Dedifferentiated amniotic fluid mesenchymal stem cell (primary cell): ENCODE data around the gene CDH10.

Experiments used
- DNase-seq: peaks from one replicate; pipeline ENCODE4 v3.0.0-alpha.2; 2016; ENCODE audit errors: extremely low spot score

Gene CDH10

DNA sequence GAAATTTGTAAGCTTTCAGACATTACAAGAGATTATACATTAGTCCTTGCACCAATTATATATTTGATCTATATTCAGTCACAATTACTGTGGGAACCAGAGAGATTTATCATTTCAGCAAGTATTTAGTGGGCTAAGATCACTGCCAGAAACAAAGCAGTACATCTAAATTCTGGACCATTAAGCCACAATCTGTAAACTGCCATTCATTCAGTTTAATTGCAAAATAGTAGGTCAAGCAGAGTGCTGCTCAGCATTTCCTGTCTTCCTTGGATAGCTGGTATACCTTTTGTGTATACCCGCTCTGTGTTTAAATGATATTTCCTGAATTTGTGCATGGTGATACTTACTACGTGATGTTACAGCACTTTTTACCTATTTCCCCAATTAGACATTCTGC, 42.6 kb downstream of the CDH10 start:
- no peak for DNase-seq

DNA sequence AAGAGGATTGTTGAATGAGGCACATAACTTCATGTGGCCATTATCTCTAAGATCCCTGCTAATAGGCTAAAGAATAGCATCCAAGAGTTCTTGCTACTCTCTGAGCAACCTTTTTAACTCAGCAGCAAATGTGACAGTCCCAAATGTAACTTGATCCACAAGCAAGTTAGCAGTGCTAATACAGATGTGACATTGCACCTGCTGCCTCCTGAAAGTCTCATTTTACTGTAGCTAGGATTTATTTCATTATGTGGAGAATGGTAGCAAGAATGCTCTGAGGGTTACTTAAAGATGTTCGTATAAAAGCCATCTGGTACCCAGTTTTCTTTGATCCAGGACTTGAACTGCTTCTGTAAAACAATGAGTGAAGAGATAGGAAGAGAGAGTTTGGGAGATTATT, 45.8 kb downstream of the CDH10 start:
- DNase-seq: no peak

DNA sequence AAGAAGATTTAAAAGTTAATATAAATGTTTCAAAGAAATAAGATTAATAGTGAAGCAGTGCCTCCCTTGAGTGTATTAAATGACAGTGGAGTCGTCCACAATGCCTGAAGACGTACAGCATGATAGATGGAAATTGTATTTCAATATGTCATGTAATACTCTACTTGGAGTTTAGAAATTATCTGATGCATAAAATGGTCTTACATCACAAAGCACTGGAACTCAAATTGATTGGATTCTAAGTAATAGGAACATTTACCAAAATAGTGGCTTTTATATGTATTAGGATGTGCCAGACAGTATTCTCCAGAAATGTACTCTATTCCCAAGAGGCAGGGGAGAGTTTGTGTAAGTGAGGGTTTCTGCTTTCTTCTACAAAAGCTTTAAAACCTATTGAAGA, 49.4 kb downstream of the CDH10 start:
- no peak for DNase-seq

DNA sequence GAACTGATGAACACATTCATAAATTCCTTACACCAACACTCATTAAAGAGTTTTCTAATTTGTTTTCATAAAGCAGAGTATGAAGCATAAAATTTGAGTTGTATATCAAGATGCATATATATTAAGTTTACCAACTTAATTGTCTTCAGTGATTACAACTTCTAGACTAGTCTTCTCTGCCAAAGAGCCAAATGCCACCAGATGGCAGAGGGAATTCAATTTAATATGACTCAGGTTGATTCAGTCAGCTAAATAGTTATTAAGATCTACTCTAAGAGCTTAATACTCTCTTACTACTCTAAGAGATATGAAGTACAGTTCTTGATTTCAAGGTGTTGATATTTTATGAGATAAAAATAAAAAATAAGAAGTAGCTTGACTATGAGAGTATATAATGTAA, 53.4 kb downstream of the CDH10 start:
- DNase-seq: no peak

DNA sequence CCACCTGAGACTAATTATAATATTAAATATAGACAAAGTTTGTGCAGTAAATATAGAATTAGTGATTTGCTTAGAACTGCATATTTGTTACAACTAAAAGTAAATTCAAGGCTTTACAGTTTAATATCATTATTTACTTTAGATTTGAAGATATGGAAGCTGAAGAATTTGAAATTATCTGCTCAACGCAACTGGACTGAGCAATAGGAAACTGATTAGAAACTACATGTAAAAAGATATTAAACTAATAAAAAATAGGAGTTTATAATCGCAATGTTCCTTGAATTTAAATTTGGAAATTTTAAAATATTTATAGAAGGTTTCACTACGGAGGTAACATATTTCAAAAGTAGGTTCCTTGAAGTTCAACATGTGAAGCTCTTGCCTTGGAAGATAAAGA, 55.2 kb downstream of the CDH10 start:
- DNase-seq: no peak

DNA sequence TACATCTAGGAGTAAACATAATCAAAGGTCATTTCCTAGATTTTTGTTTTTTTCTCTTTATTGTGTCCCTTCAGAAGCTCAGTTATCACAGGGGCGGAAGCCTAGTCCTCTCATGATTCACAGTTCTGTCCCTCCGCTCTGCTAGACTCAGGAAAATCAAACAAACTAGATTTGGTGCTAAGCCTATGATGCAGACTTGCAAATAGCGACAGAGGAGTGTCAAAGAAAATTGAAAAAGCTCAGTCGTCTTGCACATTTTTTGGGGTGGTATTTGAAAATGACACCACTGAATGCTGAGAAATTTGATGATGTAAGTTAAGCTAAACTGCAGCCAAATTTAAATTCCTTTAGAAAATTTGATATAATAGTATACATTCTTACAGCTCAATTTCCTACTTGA, 59.0 kb downstream of the CDH10 start:
- DNase-seq: no peak

DNA sequence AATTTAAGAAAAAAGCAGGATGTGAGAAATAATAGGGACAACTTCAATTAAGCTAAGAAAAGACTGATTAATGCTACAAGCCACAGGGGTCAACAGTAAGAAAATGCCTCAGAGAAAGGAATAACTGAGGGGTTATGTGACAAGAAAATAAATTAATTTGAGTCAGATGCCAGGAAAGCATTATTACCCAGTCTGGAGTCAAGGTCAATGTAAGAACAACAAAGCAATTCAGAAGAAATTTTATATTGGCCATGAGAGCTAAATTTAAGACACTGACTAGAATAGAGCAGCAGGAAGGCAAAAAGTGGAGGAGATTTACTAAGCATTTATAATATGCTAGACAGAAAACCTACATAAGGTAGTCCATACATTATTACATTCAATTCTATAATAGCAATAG, 73.5 kb downstream of the CDH10 start:
- DNase-seq: no peak

DNA sequence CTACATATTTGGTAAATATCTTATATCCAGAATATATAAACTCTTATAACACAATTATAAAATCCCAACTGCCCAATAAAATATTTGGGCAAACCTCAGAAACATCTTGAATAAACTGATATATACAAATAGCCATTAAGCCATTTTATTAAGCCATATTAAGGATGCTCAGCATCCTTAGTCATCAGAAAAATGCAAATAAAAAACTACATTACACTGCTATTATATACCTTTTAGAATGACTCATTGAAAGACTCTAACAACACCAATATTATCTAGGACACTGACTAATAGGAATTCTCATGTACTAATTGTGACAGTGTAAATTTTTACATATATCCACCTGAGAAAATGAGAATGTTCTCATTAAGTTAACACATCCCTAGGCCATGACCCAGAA, 77.8 kb downstream of the CDH10 start:
- no peak for DNase-seq

DNA sequence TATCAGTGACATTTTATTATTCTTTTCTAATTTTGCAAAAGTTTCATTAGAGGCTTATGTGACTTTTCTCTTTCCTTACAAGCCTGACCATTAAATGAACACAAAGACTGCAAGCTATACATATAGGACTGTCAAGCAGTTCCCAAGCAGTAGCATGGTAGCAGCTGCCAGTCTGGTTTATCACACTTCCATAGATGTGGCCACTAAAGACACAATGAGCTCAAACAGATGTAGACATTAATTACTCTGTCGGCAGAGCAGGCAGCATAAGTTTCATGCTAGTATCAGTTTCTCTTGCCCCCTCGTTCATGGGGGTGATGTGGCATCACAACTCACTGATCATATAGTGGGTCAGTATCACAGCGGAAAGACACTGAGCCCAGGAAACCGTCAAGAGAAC, 89.5 kb downstream of the CDH10 start:
- no peak for DNase-seq

DNA sequence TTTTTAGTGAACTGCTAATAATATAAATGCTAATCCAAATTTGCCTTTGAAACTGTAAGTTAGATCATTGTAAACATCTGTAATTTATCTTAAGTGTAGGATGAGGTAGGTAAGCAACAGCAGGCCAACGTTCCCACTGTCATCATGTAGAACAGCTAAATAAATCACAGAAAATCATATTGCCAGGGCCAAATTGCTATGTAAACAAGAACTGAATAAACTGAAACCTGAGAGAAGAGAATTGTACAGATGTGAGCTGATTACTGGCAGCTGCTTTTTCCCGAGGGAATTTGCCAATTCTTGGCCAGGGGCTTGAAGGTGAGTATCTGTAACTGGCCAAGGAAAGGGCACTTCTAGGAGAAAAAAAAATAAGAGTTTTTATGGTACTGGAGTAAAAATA, 97.6 kb downstream of the CDH10 start:
- DNase-seq: no peak

DNA sequence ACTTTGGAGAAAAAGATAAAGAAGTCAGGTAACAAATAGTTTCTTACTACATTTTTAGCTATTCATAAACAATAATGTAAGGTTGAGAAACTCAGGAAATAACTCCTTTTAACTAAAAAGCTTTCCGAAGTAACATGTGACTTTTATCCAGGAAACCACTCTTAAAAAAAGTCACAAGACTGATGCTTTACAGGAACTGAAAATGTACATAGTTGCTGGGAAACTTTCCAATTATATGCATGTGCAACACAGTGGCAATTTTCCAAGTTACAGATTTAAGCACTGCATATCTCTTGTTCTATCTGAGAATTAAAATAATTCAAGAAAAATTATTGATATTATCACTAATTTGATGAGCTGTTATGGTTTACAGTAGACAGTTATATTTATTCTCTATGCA, 105.2 kb downstream of the CDH10 start:
- no peak for DNase-seq

DNA sequence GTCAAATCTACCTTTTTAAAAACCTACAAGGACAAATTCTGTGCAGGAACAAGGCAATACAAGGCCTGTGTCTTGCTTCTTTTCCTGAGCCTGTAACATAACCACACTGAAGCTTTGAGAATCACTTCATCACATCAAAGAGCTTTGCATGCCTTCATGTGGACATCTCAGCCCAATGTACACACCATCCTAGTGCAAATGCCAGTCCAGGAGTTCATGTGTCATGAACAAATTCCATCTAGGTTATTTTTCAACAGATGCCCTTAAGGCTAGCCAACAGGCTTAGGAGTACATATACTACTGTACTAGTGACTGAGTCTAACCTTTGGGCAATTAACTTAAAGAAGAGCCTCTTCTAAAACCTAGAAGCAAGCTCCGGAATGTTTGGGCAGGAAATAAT, 106.4 kb downstream of the CDH10 start:
- DNase-seq: no peak

DNA sequence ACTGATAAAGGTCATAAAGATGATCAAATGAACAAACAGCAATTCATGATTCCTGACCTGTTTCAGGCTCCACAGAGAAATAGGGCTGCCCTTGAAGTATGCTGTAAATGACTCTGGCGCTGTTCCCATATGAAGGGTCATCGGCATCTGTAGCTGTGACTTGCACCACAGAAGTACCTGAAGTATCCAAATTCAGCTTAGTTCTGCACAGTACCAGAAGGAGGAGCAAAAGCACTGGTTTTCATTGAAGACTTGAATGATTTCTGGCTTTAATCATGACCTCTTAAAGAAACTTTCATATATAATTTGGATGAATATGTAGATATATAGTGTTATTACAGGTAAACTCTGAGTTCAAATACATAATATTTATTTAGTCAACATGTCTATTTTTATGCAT, 109.1 kb downstream of the CDH10 start:
- no peak for DNase-seq

DNA sequence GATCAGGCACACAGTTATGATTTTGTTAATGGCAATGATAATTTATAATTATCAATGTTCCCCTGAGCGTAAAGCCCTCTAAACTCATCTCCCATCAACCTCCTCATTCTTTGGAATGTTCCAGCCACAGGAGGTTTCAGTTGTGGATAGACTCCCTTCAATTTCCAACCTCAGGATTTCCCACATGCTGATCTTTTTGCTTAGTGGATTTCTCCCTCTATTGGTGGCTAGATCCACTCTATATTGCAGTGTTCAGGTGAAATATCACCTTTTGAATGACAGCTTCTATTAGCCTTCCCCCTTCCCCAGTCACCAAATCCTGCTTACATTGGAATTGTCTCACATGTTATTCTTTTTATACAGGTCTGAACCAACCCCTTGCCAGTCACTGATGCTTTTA, 113.9 kb downstream of the CDH10 start:
- no peak for DNase-seq

DNA sequence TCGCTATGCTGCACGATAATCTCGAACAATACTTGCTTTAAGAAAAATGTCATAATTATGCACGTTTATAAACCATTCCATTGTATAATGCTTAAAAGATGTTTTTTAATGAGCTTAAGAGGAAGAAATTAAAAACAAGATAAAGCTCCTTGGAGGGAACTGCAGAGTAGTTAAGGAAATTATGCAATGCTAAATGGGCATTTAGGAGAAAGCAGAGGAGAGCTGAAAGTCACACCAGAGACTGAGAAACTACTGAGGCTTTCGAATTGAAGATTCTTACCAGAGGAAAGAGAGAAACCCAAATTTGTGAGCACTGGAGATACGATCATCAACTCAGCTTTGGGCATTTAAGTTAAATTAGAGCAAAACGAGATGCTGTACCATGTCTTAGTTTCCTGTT, 119.4 kb downstream of the CDH10 start:
- DNase-seq: no peak

DNA sequence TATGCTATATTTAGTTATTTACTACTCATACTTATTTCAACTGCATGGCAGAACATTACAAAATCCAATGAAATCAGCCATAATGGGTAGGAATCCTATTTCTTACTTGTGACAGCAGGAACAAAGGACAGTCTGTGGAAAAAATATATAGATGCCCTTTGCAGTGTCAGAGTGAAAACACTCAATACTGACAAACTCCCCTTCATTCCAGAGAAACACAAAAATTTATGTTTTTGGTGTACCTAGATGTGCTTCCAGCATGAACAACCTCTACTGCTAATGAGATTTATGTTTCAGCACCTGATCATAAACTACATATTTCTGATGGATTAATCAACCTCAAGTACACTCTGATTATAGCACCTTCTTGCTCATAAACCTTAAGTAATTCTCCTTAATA, 132.4 kb downstream of the CDH10 start:
- no peak for DNase-seq

DNA sequence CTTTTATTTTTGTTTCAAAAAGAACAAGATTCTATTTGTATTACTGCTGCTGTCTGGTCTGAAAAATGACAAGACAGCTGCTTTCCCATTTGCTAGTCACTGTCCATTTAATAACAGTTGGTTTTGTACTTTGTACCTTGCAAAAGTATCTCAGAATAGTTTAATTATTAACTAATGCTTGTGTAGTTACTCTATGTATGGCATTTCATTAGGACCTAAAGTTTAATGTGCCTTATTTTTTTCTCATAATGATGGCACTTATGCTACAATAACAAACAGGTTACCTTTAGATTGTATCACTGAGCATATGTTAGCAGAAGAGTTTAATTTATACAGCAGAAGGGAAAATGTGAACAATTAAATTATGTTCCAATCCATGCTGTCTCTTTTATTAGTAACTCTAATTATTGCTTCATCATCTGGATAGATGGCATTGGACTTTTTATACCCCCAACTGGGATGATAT, 134.2 kb downstream of the CDH10 start:
- no peak for DNase-seq

DNA sequence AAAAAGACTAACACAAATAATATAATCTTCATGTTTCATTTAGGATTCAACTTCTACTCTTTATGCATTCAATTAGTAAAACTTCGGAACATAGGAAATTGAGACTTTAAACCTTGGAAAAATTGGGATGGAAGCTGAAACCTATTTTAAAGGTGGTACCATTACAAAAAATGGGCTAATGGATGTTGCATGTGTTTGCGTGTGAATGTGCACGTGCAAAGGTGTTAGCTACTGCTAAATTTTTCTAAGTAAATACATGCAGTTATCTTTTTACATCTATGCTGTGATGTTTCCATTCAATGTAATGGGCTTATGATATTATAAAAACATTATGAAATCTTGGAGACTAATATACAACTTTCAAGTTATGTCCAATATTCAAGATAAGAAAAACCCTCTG, 134.8 kb downstream of the CDH10 start:
- no peak for DNase-seq

DNA sequence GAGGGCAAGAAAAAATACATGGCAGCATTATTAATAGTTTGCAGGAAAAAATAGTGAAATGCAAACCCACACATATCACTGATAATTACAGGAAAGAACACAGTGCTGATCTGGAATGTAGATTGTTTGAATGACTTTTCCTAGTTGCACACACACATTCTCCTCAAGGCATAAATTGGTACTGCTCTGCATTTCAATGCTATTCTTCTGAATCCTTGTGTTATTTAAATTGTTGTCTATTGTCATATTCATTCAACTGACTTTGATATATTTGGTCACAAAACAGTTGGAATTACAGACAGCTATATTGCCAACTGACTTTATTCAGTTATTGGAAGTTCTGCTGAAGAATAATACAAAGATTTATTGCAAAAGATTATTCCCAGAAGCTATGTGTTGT, 139.5 kb downstream of the CDH10 start:
- no peak for DNase-seq

DNA sequence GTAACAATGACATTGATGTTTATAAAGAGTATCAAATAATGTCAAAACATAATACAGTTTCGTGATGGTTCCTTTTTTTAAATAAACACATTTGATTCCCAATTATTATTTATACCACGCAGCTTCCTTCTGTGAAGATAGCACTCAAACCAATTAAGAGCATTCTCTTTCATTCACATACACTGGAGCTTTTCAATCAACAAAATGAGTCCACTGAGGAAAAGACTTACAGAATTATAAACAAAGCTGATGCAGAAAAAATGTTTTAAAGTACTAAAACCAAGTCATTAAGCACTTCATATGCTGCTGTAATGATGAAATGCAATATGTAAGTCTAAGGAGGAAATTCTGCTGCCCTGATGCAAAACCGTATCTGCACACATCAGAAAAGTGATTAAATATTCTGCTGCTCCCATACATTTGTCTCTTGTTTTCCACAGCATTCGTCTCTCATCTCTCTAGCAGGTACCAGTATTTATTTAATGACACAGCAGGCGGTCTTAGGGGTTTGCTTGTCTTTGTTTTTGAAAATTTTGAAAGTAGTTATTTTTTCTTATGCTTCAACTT, 147.1 kb downstream of the CDH10 start:
- no peak for DNase-seq

DNA sequence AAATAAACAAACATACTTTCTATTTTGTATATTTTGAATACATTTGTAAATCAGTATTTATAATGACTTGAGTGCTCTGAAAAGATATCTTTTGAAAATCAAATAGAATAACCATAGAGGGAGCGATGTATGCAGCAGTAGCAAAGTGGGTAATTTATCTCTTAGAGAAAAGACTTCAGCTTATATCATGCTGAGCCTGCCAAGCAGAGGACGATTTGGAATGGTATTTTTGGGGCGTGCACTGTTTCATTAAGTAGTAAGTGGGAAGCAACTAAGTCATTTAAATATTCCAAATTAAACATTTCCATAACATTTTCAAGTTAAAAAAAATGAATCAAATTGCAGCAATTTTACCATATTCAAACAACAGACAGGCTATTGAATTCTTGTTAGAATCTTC, 147.6 kb downstream of the CDH10 start:
- no peak for DNase-seq

DNA sequence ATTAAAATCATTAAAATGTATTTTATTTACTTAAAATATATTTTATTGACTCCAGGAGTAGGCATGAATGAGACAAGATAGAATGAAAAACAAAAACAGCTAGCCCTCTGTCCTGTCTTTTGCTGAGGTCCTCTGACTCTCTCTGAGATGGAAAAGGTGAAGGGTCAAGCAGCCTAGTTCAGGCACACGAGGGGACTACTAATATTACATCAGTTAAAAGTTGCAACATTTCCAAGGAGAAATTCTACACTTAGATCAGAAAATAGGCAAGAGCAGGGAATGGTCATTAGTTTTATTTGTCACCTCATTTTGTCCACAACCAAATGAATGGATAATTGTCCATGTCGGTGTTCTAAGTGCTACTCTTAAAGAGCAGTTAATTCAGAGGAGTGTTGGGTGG, 148.5 kb downstream of the CDH10 start:
- DNase-seq: no peak

DNA sequence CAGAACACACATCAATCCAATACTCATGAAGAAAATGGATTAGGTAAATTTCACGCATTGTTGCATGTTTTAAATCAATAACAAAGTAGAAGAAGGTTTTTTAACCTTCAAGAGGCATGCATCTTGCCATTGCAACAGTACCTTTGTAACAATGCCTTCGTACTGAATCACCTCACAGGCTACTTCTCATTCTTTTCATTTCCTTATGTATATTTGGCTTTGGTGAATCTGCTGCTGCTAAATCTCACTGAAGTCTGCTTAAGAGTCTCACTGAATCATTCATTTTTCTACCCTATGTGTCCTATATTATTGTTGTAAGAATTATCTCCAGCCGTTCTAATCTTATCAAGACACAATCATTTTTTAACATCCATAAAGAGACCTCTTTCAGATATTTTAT, 152.5 kb downstream of the CDH10 start:
- no peak for DNase-seq

DNA sequence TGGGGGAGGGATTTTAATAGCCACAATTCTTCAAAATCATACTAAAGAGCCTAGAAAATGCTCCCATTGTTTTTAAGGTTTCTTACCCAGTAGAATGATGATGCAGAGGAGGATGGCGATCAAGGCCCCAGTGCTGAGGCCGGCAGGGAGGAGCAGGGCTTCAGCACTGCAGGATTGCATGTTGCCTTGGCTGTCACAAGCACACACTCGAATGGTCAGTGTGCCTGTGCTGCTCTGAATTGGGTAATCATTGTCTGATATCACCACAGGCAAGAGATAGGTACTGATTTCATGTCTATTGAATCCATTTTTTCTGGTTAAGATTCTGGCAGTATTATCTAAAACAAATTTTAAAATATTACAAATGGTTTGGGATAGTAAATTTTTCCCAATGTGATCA, 153.3 kb downstream of the CDH10 start:
- DNase-seq: no peak
